Lower leg skin (tissue), 4 donors: ENCODE measurements around the gene PSKH1. TPM values are rescaled to one million over a fixed set of nuclear protein-coding genes. Genes with fewer than 3 reads are reported as not detected.

ENCODE experiments used
- DNase-seq, 2 donors: peaks; one replicate each; pipeline ENCODE4 v3.0.0-alpha.2; 2019; ENCODE audit warnings: low spot score in 2 of 2
- H3K4me3 ChIP-seq: fragments of 200-600 bp; sonication (generic); 2 replicates; pipeline ENCODE4 v1.5.1; 2017; ENCODE audit warnings: mild to moderate bottlenecking, low read depth; ENCODE audit not compliant: poor library complexity, severe bottlenecking
- POLR2A ChIP-seq, 2 donors: fragments of 450-650 bp; IDR thresholded peaks; one replicate each; pipeline ENCODE4 v1.6.1; 2016 to 2017; ENCODE audit warnings: antibody characterized with exemption in 2 of 2, mild to moderate bottlenecking in 1 of 2, moderate library complexity in 1 of 2
- WGBS, 2 donors: methylation state at CpG; one replicate each; pipeline ENCODE4 v1.1.5; 2018; 5-methylcytosine and 5-hydroxymethylcytosine counted together
- intact Hi-C: fragments of 100-400 bp; cut with DNase I; formaldehyde crosslinking; loops from one replicate; pipeline ENCODE4 v1.15.0; 2023; ENCODE audit warnings: low total_unique reads
- total RNA-seq, 4 donors: library from RNA; depleted of rRNA; stranded (reverse); fragments of >200 nt; gene quantifications; one replicate each; pipeline ENCODE4 v1.1.0, GENCODE V29; 2016
- TF ChIP-seq, protein P1 (sequence below), 3 donors: fragments of 450-650 bp; IDR thresholded peaks; one replicate each; pipeline ENCODE4 v1.5.1; 2016; ENCODE audit warnings: antibody characterized with exemption in 3 of 3, mild to moderate bottlenecking in 3 of 3, moderate library complexity in 2 of 3

PSKH1 gene
- total RNA-seq, 4 donors from 2014 or later: 11.1 to 17.9 (median 14.4) TPM

GRCh38 chr16:67966549-67967182 is 73.6 kb downstream of the PSKH1 start:
- DNase-seq: no peak
- TF ChIP-seq, protein P1, sequence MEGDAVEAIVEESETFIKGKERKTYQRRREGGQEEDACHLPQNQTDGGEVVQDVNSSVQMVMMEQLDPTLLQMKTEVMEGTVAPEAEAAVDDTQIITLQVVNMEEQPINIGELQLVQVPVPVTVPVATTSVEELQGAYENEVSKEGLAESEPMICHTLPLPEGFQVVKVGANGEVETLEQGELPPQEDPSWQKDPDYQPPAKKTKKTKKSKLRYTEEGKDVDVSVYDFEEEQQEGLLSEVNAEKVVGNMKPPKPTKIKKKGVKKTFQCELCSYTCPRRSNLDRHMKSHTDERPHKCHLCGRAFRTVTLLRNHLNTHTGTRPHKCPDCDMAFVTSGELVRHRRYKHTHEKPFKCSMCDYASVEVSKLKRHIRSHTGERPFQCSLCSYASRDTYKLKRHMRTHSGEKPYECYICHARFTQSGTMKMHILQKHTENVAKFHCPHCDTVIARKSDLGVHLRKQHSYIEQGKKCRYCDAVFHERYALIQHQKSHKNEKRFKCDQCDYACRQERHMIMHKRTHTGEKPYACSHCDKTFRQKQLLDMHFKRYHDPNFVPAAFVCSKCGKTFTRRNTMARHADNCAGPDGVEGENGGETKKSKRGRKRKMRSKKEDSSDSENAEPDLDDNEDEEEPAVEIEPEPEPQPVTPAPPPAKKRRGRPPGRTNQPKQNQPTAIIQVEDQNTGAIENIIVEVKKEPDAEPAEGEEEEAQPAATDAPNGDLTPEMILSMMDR (IDR thresholded peaks at IDR 0.05): no peak
- no peak for TF ChIP-seq POLR2A (IDR thresholded peaks at IDR 0.05)
- intact Hi-C loops: no loop called here
- H3K4me3 ChIP-seq: no peak overlapping the region
- 15 to 42% methylated on average over 3 of the region's 3 CpGs for WGBS, 2 donors

GRCh38 chr16:67967183-67967957 is 74.3 kb downstream of the PSKH1 start:
- 9 to 12% methylated on average over 18 of the region's 18 CpGs for WGBS, 2 donors
- H3K4me3 ChIP-seq: peak overlapping the region; percentile 53
- TF ChIP-seq, protein P1 (IDR thresholded peaks at IDR 0.05): no peak
- TF ChIP-seq POLR2A (IDR thresholded peaks at IDR 0.05): no peak
- no peak for DNase-seq
- intact Hi-C loops: no loop called here

- TF ChIP-seq, protein P1 (IDR thresholded peaks at IDR 0.05): no peak
- TF ChIP-seq POLR2A (IDR thresholded peaks at IDR 0.05): no peak
- intact Hi-C loops: no loop called here
- WGBS, 2 donors: 0 to 1% methylated on average over 15 to 29 of the region's 45 CpGs
- H3K4me3 ChIP-seq: peak overlapping the region; percentile 53
- no peak for DNase-seq
Measured at GRCh38 chr16:67967958-67968399, 74.9 kb downstream of the PSKH1 start.

DNA sequence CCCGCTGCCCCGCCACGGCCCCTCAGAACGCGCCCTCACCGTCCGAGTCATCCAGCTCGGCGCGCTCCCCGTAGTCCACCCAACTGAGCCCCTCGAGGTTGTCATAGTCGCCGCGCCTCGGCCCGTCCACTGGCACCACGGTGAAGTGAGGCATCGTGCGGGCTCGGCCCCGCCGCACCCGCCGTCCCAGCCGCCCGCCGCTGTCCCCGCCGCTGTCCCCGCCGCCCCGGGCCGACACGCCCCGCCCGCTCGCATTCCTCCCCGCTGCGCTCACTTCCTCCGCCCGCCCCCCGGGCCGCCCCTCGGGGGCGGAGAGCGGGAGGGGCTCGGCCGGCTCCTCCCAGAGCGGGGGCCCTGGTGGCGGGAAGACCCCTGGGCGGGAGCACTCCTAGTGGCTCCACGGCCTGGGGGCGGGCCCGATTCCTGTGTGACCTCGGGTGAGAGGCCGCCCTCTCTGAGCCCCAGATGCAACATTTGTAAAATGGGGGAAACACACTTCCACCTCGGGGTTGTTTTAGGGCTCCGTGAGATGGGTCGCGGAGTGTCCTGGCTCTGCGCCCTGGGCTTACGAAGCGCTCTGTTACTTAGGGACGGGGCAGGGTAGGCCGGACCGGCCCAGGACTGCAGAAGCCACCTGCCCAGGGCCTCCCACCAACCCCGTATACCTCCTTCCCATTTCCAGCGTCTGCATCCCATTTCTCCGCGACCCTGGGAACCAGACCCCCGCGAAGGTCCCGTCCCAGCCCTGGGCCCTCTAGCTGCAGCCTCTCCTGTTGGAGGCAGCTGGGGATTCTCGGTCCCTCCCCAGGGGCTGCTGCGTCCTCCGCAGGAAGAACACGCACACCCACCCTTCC is 75.6 kb downstream of the PSKH1 start, which contains the start of gene SLC12A4:
TSS of gene SLC12A4 (minus strand) at position 238 of the 854 bp plus-strand sequence. CDS start at position 154, 84 bp downstream.
- peak; percentile 71 to 96 for DNase-seq
- intact Hi-C loops: no loop called here
- 1 to 2% methylated on average over 25 of the region's 78 CpGs for WGBS, 2 donors
- peak within 1 kb of the TSS; percentile 53 for H3K4me3 ChIP-seq
- TF ChIP-seq POLR2A (IDR thresholded peaks at IDR 0.05): peak in 1 of 2 donors; percentile 46
- TF ChIP-seq, protein P1 (IDR thresholded peaks at IDR 0.05): no peak

DNA sequence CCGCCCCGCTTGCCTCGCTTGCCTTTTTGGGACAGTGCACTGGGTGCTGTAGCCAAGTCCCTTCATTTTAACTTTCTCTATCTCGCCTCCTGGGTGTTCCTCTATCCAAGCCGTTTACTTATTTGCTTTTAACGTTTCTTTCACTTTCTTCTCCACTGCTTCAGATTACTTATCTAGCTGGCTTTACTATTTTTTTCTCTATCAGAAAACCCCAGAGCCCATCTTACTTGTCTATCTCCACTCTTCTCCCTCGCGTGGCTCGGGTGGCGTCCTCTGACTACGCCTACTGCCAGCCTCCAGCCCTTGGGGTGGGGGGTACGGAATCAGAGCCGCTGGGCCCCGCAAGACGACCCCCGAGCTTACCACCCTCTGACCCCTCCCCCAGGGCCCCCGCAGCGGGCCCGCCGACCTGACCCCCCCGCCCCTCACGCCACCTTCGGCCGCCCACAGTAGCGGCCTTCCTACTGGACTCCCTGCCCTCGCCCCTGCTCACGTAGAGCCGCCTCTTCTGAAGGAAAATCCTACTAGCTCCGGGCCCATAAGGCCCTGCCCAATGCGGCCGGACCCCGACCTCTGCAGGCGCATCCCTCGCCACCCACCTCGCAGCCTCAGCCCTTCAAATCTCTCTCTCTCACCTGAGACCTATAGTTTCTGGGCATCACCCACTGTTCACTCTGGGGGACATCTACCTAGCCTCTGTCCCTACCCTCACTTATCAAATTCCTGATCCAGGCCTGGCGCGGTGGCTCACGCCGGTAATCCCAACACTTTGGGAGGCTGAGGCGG is 76.4 kb downstream of the PSKH1 start:
- 38 to 50% methylated on average over 30 to 35 of the region's 40 CpGs for whole genome bisulfite sequencing, 2 donors
- no peak for DNase-seq
- H3K4me3 ChIP-seq: peak overlapping the region; percentile 53
- intact Hi-C loops: no loop called here
- TF ChIP-seq, protein P1 (IDR thresholded peaks at IDR 0.05): no peak
- TF ChIP-seq POLR2A (IDR thresholded peaks at IDR 0.05): no peak
